Lung (tissue), 12 donors: ENCODE data around the gene CTDSPL. TPM values are rescaled to one million over a fixed set of nuclear protein-coding genes. Genes with fewer than 3 reads are reported as not detected.
A peak's percentile ranks its signal among the peaks of the same experiment; 100 is the strongest.

Experiments
- ATAC-seq: fragments of 200-7000 bp; cut with Tn5 transposase; one replicate; pipeline ENCODE4 v1.9.1; 2020; ENCODE audit warnings: moderate number of reproducible peaks; ENCODE audit not compliant: insufficient read depth, low FRiP score
- DNase-seq, 3 donors: peaks; one replicate each; pipeline ENCODE4 v3.0.0-alpha.2; 2013 to 2017
- H3K27ac ChIP-seq, 2 donors: one replicate each; pipeline ENCODE4 v1.5.1; 2013; ENCODE audit warnings: mild to moderate bottlenecking in 2 of 2, moderate library complexity in 2 of 2, control low read depth in 1 of 2, inconsistent platforms in 1 of 2, low read depth in 1 of 2, low read length in 1 of 2
- H3K27me3 ChIP-seq, 3 donors: one replicate each; pipeline ENCODE4 v1.5.1; 2013; ENCODE audit warnings: low read length in 2 of 3; ENCODE audit not compliant: control insufficient read depth in 3 of 3, insufficient read depth in 3 of 3
- H3K36me3 ChIP-seq, 4 donors: one replicate each; pipeline ENCODE4 v1.5.1; 2013; ENCODE audit warnings: low read length in 4 of 4, mild to moderate bottlenecking in 1 of 4, moderate library complexity in 1 of 4; ENCODE audit not compliant: control insufficient read depth in 4 of 4, insufficient read depth in 4 of 4
- H3K4me1 ChIP-seq, 5 donors: one replicate each; pipeline ENCODE4 v1.5.1; 2013; ENCODE audit warnings: low read length in 5 of 5, mild to moderate bottlenecking in 2 of 5, moderate library complexity in 1 of 5; ENCODE audit not compliant: control insufficient read depth in 5 of 5, insufficient read depth in 5 of 5
- H3K4me3 ChIP-seq: one replicate; pipeline ENCODE4 v1.5.1; 2013; ENCODE audit warnings: mild to moderate bottlenecking, control low read depth, moderate library complexity
- H3K9ac ChIP-seq, 2 donors: one replicate each; pipeline ENCODE4 v1.5.1; 2013; ENCODE audit warnings: low read length in 2 of 2, control low read depth in 1 of 2; ENCODE audit not compliant: insufficient read depth in 1 of 2
- H3K9me3 ChIP-seq, 4 donors: one replicate each; pipeline ENCODE4 v1.5.1; 2013; ENCODE audit warnings: low read length in 3 of 4, mild to moderate bottlenecking in 1 of 4, moderate library complexity in 1 of 4; ENCODE audit not compliant: control insufficient read depth in 4 of 4, insufficient read depth in 3 of 4
- WGBS, 2 donors: extraction: QIAGEN DNeasy Blood & Tissue Kit; methylation state at CpG; one replicate each; pipeline ENCODE4 v1.1.7; 2013; 5-methylcytosine and 5-hydroxymethylcytosine counted together
- polyA plus RNA-seq, 2 donors: library from polyadenylated mRNA; stranded (reverse); fragments of 200-250 nt; gene quantifications; one replicate each; pipeline ENCODE4 v1.2.1, GENCODE V29; 2013
- total RNA-seq, 2 donors: library from RNA; depleted of rRNA in 1 of 2; stranded (reverse); fragments of >200 nt in 1 of 2; gene quantifications; one replicate each; pipeline ENCODE4 v1.2.1, GENCODE V29; 2014 to 2021
- TF ChIP-seq, protein P1 (sequence below): IDR thresholded peaks from 2 replicates; pipeline ENCODE4 v1.5.1; 2012; ENCODE audit warnings: mild to moderate bottlenecking; ENCODE audit errors: control extremely low read depth, extremely low read depth
- donor health status: control.
- donor health status: control.
- donor health status: Bipolar disorder and iron deficiency.
- donor health status: healthy.
- donor health status: DM: yes; HTN: yes; CAD: no.

CTDSPL gene
- total and polyA plus RNA-seq, 4 donors: 12.5 to 79.1 (median 33.5) TPM

DNA sequence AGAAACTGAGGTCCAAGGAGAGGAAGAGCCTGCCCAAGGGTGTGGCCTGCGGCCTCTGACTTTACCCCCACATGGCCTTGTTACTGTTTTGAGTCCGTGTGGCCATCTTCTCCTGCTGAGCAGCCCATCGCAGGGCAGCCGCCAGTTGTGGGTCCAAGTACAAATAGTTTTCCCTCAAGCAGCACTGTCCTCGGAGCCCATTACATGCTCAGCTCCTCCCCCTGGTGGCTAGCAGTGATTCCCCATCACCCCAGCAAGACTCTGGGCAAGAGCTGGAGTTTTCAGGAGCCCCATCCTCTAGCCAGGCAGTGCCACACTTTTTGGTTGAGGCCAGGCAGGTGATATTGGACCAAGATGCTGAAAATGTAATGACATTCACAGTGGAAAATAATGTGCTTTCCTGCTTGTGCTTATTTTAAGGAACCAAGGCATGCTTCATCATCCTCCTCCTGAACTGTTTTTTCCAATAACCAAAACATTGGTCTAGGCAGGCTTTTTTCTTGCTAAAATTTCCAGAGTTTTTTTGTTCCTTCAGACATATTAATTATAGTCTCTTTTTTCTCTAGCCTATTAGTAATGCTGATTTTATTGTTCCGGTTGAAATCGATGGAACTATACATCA, 105.7 kb downstream of the CTDSPL start:
- WGBS, 2 donors: 50 to 54% methylated on average over 7 of the region's 7 CpGs
- Histone ChIP-seq H3K27ac (peak overlapping the region in 1 of 2 donors; percentile 1), H3K9me3 (no peaks in the 10 kb centered on the region), H3K36me3 (peaks cover 0 to 42% (median 15%) of the 10 kb centered on the region in 4 donors), H3K9ac (no peak overlapping the region), H3K4me3 (no peak overlapping the region), H3K4me1 (peaks cover 0 to 26% (median 13%) of the 10 kb centered on the region in 5 donors), H3K27me3 (no peaks in the 10 kb centered on the region)
- peak; percentile 80 to 84 (median 80) for DNase-seq
- TF ChIP-seq, protein P1, sequence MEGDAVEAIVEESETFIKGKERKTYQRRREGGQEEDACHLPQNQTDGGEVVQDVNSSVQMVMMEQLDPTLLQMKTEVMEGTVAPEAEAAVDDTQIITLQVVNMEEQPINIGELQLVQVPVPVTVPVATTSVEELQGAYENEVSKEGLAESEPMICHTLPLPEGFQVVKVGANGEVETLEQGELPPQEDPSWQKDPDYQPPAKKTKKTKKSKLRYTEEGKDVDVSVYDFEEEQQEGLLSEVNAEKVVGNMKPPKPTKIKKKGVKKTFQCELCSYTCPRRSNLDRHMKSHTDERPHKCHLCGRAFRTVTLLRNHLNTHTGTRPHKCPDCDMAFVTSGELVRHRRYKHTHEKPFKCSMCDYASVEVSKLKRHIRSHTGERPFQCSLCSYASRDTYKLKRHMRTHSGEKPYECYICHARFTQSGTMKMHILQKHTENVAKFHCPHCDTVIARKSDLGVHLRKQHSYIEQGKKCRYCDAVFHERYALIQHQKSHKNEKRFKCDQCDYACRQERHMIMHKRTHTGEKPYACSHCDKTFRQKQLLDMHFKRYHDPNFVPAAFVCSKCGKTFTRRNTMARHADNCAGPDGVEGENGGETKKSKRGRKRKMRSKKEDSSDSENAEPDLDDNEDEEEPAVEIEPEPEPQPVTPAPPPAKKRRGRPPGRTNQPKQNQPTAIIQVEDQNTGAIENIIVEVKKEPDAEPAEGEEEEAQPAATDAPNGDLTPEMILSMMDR: peak; percentile 66
- peak; percentile 78 for ATAC-seq

DNA sequence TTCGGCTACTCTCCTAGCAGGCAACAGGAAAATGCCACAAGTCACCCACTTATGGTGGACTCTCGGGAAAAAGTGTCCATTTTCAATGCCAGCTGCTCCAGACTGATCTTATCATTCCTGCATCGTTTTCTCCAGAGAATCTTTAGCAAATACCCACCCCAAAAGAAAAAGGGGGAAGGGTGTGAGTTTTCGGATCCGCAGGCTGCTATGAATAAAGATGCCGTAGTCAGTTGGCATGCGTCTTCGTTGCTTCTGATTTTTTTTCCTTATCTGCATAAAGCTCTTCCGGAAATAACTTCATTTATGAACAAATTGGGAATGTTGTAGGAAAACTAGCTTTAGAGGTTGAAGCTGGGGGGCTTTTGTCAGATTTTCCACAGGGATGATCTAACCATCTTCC, 106.5 kb downstream of the CTDSPL start:
- Histone ChIP-seq H3K9me3 (no peaks in the 10 kb centered on the region), H3K9ac (no peak overlapping the region), H3K4me1 (peaks cover 0 to 23% (median 11%) of the 10 kb centered on the region in 5 donors), H3K27ac (peak overlapping the region; percentile 11 to 69), H3K27me3 (no peaks in the 10 kb centered on the region), H3K36me3 (peaks cover 0 to 50% (median 18%) of the 10 kb centered on the region in 4 donors), H3K4me3 (no peak overlapping the region)
- ATAC-seq (no peak), DNase-seq (peak in 1 of 3 donors; percentile 56)
- TF ChIP-seq, protein P1: no peak
- 80 to 88% methylated on average over 9 of the region's 9 CpGs for WGBS, 2 donors

DNA sequence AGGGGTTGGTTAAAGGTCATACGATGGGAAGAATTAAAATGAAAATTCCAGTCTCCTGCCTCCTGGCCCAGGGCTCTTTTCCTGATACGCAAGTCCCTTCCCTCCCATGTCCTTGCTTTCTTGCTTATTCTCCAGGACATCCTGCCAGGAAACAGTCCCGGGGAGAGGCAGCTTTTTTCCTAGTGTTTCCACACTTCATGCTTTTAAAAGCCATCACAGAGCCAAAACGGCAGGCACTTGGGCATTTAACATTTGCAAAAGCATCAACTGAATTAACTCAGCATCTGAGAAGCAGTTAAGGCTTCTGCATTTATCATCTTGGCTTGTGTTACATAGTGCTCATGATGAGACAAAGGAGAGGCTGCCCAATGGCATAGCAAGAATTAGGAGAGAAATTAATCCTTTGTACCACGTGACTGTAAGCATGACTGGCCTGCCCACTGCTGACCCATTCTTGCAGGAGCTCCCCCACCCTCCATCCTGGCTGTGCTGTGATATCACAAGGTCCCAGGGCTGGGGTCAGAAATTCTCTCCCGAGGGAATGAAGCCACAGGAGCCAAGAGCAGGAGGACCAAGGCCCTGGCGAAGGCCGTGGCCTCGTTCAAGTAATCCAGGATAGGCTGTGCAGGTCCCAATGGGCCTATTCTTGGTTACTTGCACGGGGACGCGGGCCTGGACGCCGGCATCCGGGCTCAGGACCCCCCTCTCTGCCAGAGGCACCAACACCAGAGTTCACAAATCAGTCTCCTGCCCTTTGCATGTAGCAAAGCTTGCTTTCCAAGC, 107.3 kb downstream of the CTDSPL start:
- H3K9me3 ChIP-seq: no peaks in the 10 kb centered on the region
- peaks cover 0 to 53% (median 21%) of the 10 kb centered on the region in 4 donors for H3K36me3 ChIP-seq
- no peak for ATAC-seq
- TF ChIP-seq, protein P1: no peak
- peak in 1 of 3 donors; percentile 46 for DNase-seq
- no peak overlapping the region for H3K9ac ChIP-seq
- 76 to 82% methylated on average over 15 of the region's 15 CpGs for WGBS, 2 donors
- no peaks in the 10 kb centered on the region for H3K27me3 ChIP-seq
- peak overlapping the region in 1 of 2 donors; percentile 69 for H3K27ac ChIP-seq
- H3K4me3 ChIP-seq: no peak overlapping the region
- H3K4me1 ChIP-seq: peaks cover 0 to 23% (median 11%) of the 10 kb centered on the region in 5 donors
